GM19395 (cell line): Measurements from ENCODE around the gene P2RX2.
A peak's percentile ranks its signal among the peaks of the same experiment; 100 is the strongest.

ENCODE experiments used
- ATAC-seq: cut with Tn5 transposase; IDR thresholded peaks from one replicate; pipeline ENCODE4 v1.9.1; 2021; ENCODE audit warnings: mild to moderate bottlenecking, moderate library complexity; ENCODE audit not compliant: unreplicated experiment

Gene P2RX2

GRCh38 chr12:132633398-132633797, 14.8 kb downstream of the P2RX2 start:
- peak; percentile 43 for ATAC-seq

- ATAC-seq, result no peak
Observed at GRCh38 chr12:132633901-132634300, 15.3 kb downstream of the P2RX2 start.

- ATAC-seq, result no peak
Observed at GRCh38 chr12:132634411-132634990, 15.9 kb downstream of the P2RX2 start.

- no peak for ATAC-seq
Observed at GRCh38 chr12:132635076-132635955, 16.7 kb downstream of the P2RX2 start.

GRCh38 chr12:132637811-132638210, 19.2 kb downstream of the P2RX2 start:
- ATAC-seq, result no peak

- ATAC-seq, result no peak
Observed at GRCh38 chr12:132638541-132639408, 20.2 kb downstream of the P2RX2 start.

GRCh38 chr12:132639956-132640520, 21.5 kb downstream of the P2RX2 start:
- no peak for ATAC-seq

- no peak for ATAC-seq
Observed at GRCh38 chr12:132640936-132641335, 22.4 kb downstream of the P2RX2 start.

- no peak for ATAC-seq
Observed at GRCh38 chr12:132641811-132642650, 23.5 kb downstream of the P2RX2 start.

- no peak for ATAC-seq
Observed at GRCh38 chr12:132642846-132643835, 24.6 kb downstream of the P2RX2 start.

- ATAC-seq, result no peak
Observed at GRCh38 chr12:132646850-132647249, 28.3 kb downstream of the P2RX2 start.

GRCh38 chr12:132647858-132648257, 29.3 kb downstream of the P2RX2 start:
- no peak for ATAC-seq

GRCh38 chr12:132648616-132649225, 30.1 kb downstream of the P2RX2 start:
- ATAC-seq, result no peak

GRCh38 chr12:132649226-132649945, 30.8 kb downstream of the P2RX2 start:
- ATAC-seq, result no peak

GRCh38 chr12:132651444-132652100, 33.0 kb downstream of the P2RX2 start:
- ATAC-seq, result no peak

GRCh38 chr12:132653567-132654290, 35.2 kb downstream of the P2RX2 start:
- no peak for ATAC-seq
